CD14-positive monocyte (primary cell): ENCODE results near the gene NFKBIE. TPM values are rescaled to one million over a fixed set of nuclear protein-coding genes. Genes with fewer than 3 reads are reported as not detected.
"Not testable (repeated sequence)": the region's sequence is repeated elsewhere in the genome, so short reads cannot be mapped to it uniquely, and the experiment has no call there.

Source experiments
- DNase-seq, 3 donors: peaks; one replicate each; pipeline ENCODE4 v3.0.0-alpha.2; 2011 to 2022
- H2AFZ ChIP-seq: 2 replicates; pipeline ENCODE4 v1.6.0; 2012; ENCODE audit warnings: mild to moderate bottlenecking, low read depth, low read length, inconsistent platforms; ENCODE audit not compliant: insufficient read depth, poor library complexity, severe bottlenecking
- H3K27ac ChIP-seq, 2 donors: 1 replicate in 1 of 2; 2 replicates in 1 of 2; pipeline ENCODE4 v1.5.1; 2012 to 2013; ENCODE audit warnings: low read length in 2 of 2, control low read depth in 1 of 2, inconsistent platforms in 1 of 2, low read depth in 1 of 2, mild to moderate bottlenecking in 1 of 2
- H3K27me3 ChIP-seq, 2 donors: one replicate each; pipeline versions ENCODE4 v1.6.0 to v1.6.1; 2011 to 2013; ENCODE audit warnings: low read length in 2 of 2; ENCODE audit not compliant: control insufficient read depth in 2 of 2, insufficient read depth in 2 of 2
- H3K36me3 ChIP-seq, 2 donors: replicated peaks in 1 of 2; 1 replicate in 1 of 2; 2 replicates in 1 of 2; pipeline versions ENCODE4 v1.5.1 to v1.6.1; 2012 to 2013; ENCODE audit warnings: low read length in 2 of 2, control low read depth in 1 of 2, inconsistent platforms in 1 of 2, mild to moderate bottlenecking in 1 of 2; ENCODE audit not compliant: insufficient read depth in 2 of 2, control insufficient read depth in 1 of 2
- H3K4me1 ChIP-seq, 2 donors: 1 replicate in 1 of 2; 2 replicates in 1 of 2; pipeline versions ENCODE4 v1.5.1 to v1.6.1; 2012 to 2013; ENCODE audit warnings: low read length in 2 of 2, control low read depth in 1 of 2, inconsistent platforms in 1 of 2, mild to moderate bottlenecking in 1 of 2, moderate library complexity in 1 of 2; ENCODE audit not compliant: insufficient read depth in 2 of 2, control insufficient read depth in 1 of 2
- H3K4me2 ChIP-seq: replicated peaks from 2 replicates; pipeline ENCODE3; 2012; ENCODE audit warnings: low read length, moderate library complexity, mild to moderate bottlenecking; ENCODE audit not compliant: poor library complexity, severe bottlenecking; ENCODE audit errors: extremely low read depth
- H3K4me3 ChIP-seq, 3 experiments: fragments of 200-600 bp in 1 of 3; sonication (generic) in 1 of 3; replicated peaks in 1 of 3; 1 replicate in 2 of 3; 2 replicates in 1 of 3; pipeline ENCODE4 v1.5.1; 2011 to 2013; ENCODE audit warnings: low read length in 3 of 3, mild to moderate bottlenecking in 3 of 3, control low read depth in 2 of 3, low read depth in 2 of 3, inconsistent platforms in 1 of 3, moderate library complexity in 1 of 3
- H3K79me2 ChIP-seq: 2 replicates; pipeline ENCODE4 v1.6.0; 2012; ENCODE audit warnings: mild to moderate bottlenecking, control low read depth, inconsistent platforms, low read length, moderate library complexity; ENCODE audit not compliant: insufficient read depth
- H3K9ac ChIP-seq: 2 replicates; pipeline ENCODE4 v1.6.0; 2017; ENCODE audit warnings: low read length, mild to moderate bottlenecking; ENCODE audit not compliant: insufficient read depth, poor library complexity, severe bottlenecking
- H3K9me3 ChIP-seq, 2 donors: replicated peaks in 1 of 2; 1 replicate in 1 of 2; 2 replicates in 1 of 2; pipeline versions ENCODE4 v1.5.1 to v1.6.1; 2012 to 2013; ENCODE audit warnings: low read length in 2 of 2, control low read depth in 1 of 2; ENCODE audit not compliant: control insufficient read depth in 1 of 2, insufficient read depth in 1 of 2
- H4K20me1 ChIP-seq: 2 replicates; pipeline ENCODE4 v1.6.0; 2012; ENCODE audit warnings: mild to moderate bottlenecking, low read length, control low read depth, moderate library complexity; ENCODE audit not compliant: insufficient read depth
- H3K27ac Mint-ChIP-seq, 7 donors: one replicate each; pipeline ENCODE4 v1.8.0; 2020; ENCODE audit warnings: mild to moderate bottlenecking in 7 of 7, mixed read lengths in 7 of 7, moderate library complexity in 6 of 7, inconsistent platforms in 2 of 7
- H3K27me3 Mint-ChIP-seq, 3 donors: one replicate each; pipeline ENCODE4 v1.8.0; 2021 to 2022; ENCODE audit warnings: low read depth in 3 of 3, mild to moderate bottlenecking in 3 of 3, mixed read lengths in 3 of 3, moderate library complexity in 3 of 3, inconsistent platforms in 1 of 3
- H3K36me3 Mint-ChIP-seq, 2 donors: one replicate each; pipeline ENCODE4 v1.8.0; 2020; ENCODE audit warnings: mixed read lengths in 2 of 2, inconsistent platforms in 1 of 2, mild to moderate bottlenecking in 1 of 2
- H3K4me1 Mint-ChIP-seq: one replicate; pipeline ENCODE4 v1.8.0; 2020; ENCODE audit warnings: mild to moderate bottlenecking, mixed read lengths
- H3K4me3 Mint-ChIP-seq, 2 donors: one replicate each; pipeline ENCODE4 v1.8.0; 2020; ENCODE audit warnings: mild to moderate bottlenecking in 2 of 2, mixed read lengths in 2 of 2, moderate library complexity in 1 of 2
- H3K9me3 Mint-ChIP-seq, 7 donors: one replicate each; pipeline ENCODE4 v1.8.0; 2020 to 2022; ENCODE audit warnings: mixed read lengths in 7 of 7, mild to moderate bottlenecking in 6 of 7, moderate library complexity in 6 of 7, inconsistent platforms in 2 of 7
- CTCF ChIP-seq: fragments of 200-600 bp; IDR thresholded peaks from one replicate; pipeline ENCODE4 v1.8.0; 2022; ENCODE audit warnings: antibody characterized with exemption, mild to moderate bottlenecking
- whole genome bisulfite sequencing: methylation state at CpG from one replicate; pipeline ENCODE4 v1.1.5; 2013; ENCODE audit warnings: missing lambda C conversion rate; ENCODE audit not compliant: insufficient coverage; 5-methylcytosine and 5-hydroxymethylcytosine counted together
- intact Hi-C, 2 donors: fragments of 100-400 bp; cut with micrococcal nuclease; formaldehyde crosslinking; loops; one replicate each; pipeline versions ENCODE4 v1.15.0 to v1.15.1; 2023
- polyA plus RNA-seq, 3 donors: library from polyadenylated mRNA; depleted of rRNA in 1 of 3; unstranded in 2 of 3; stranded (reverse) in 1 of 3; fragments of 300-500 nt in 2 of 3; fragments of >200 nt in 1 of 3; fragmentation: Illumina TruSeq in 2 of 3; gene quantifications; 1 replicate in 2 of 3; 2 replicates in 1 of 3; pipeline ENCODE4 v1.2.3, GENCODE V29; 2012 to 2021

NFKBIE gene
- polyA plus RNA-seq, 3 donors, result 19.9 to 108 (median 23.2) TPM

DNA sequence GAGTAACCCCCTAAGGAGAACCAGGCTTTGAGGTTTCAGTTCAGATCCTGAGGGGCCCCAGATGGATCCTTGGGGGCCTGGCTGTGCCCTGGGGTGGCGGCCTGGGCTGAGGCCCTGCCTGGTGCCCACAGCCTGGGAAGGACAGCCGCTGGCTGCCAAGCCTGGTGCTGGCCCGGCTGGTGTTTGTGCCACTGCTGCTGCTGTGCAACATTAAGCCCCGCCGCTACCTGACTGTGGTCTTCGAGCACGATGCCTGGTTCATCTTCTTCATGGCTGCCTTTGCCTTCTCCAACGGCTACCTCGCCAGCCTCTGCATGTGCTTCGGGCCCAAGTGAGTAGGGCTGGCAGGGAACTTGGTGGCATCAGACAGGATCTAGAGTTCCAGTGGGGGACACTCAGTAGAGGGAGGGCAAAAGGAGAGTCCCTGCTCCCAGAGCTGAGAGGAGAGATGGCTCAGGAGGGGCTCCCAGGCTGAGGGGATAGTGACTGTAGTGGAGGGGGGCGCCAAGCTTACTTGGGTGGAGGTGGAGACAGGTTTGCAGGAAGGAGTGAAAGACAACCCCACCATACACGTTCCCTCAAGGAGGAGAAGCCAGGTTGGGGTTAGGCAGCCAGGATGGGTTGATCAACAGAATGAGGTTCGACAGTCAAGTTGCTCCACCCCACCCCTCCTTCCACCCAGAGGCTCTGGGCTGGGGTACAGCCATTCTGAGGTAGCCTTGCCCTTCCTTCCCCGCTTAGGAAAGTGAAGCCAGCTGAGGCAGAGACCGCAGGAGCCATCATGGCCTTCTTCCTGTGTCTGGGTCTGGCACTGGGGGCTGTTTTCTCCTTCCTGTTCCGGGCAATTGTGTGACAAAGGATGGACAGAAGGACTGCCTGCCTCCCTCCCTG, 32.4 kb downstream of the NFKBIE start:
- Histone ChIP-seq H3K4me1 (peaks cover 28 to 29% of the 10 kb centered on the region in 2 donors), H3K4me3 (no peak overlapping the region), H2AFZ (peak overlapping the region; percentile 57), H3K9ac (no peak overlapping the region), H3K27ac (peak overlapping the region in 1 of 2 donors; percentile 1), H3K4me2 (peak overlapping the region; percentile 2), H3K79me2 (no peaks in the 10 kb centered on the region), H3K27me3 (no peaks in the 10 kb centered on the region), H4K20me1 (no peaks in the 10 kb centered on the region), H3K9me3 (no peaks in the 10 kb centered on the region), H3K36me3 (peaks cover 5 to 14% of the 10 kb centered on the region in 2 donors)
- peak overlapping the region in 1 of 2 donors; percentile 7 for H3K4me3 Mint-ChIP-seq
- H3K9me3 Mint-ChIP-seq, result peaks cover 0 to 1% (median 0%) of the 10 kb centered on the region in 7 donors
- H3K27ac Mint-ChIP-seq, result peak overlapping the region in 5 of 7 donors; percentile 62 to 88 (median 73)
- H3K36me3 Mint-ChIP-seq, result peaks cover 19 to 32% of the 10 kb centered on the region in 2 donors
- intact Hi-C loops, result no loop called here
- WGBS, result 74% methylated on average over 13 of the region's 16 CpGs
- TF ChIP-seq CTCF, result no peak
- peak in 1 of 3 donors; percentile 53 for DNase-seq
- peaks cover 47% of the 10 kb centered on the region for H3K4me1 Mint-ChIP-seq
- H3K27me3 Mint-ChIP-seq, result peaks cover 0 to 3% (median 0%) of the 10 kb centered on the region in 3 donors

GRCh38 chr6:44231426-44231825, 33.9 kb downstream of the NFKBIE start:
- H3K9me3 Mint-ChIP-seq, result not testable (repeated sequence)
- H3K36me3 Mint-ChIP-seq, result peaks cover 19 to 32% of the 10 kb centered on the region in 2 donors
- DNase-seq, result peak; percentile 37 to 74 (median 45)

More at GRCh38 chr6:44231426-44231825, 33.9 kb downstream of the NFKBIE start:
- Histone ChIP-seq H3K36me3 (peaks cover 5 to 14% of the 10 kb centered on the region in 2 donors), H3K4me1 (peaks cover 23% of the 10 kb centered on the region in 2 donors)
- H4K20me1 ChIP-seq, H3K27ac ChIP-seq, H3K79me2 ChIP-seq, H3K4me3 ChIP-seq, H3K27me3 ChIP-seq, H3K4me2 ChIP-seq, H3K9ac ChIP-seq, H2AFZ ChIP-seq, intact Hi-C loops, H3K9me3 ChIP-seq, H3K27me3 Mint-ChIP-seq, H3K4me3 Mint-ChIP-seq: not testable (repeated sequence)
- H3K27ac Mint-ChIP-seq, result peak overlapping the region in 1 of 7 donors; percentile 14
- peaks cover 42% of the 10 kb centered on the region for H3K4me1 Mint-ChIP-seq
- WGBS, result no CpG with 5 or more reads among the region's 9 CpGs
